OCI-M2 (cell line): ENCODE measurements around the gene MGAT2.
"Not testable (repeated sequence)": the region's sequence is repeated elsewhere in the genome, so short reads cannot be mapped to it uniquely, and the experiment has no call there.

Experiments
- DNase-seq: peaks from one replicate; lab custom pipeline; 2025; ENCODE audit not compliant: unreplicated experiment; lab: John Stamatoyannopoulos, UW

MGAT2 gene

GRCh38 chr14:49653508-49653907 lies 32.9 kb downstream of the MGAT2 start:
- no peak for DNase-seq

GRCh38 chr14:49654511-49654910 lies 33.9 kb downstream of the MGAT2 start:
- DNase-seq, result no peak

- not testable (repeated sequence) for DNase-seq
These were observed 36.9 kb downstream of the MGAT2 start for GRCh38 chr14:49657500-49657899.

- DNase-seq, result no peak
These were observed 39.2 kb downstream of the MGAT2 start for GRCh38 chr14:49659526-49660455.

- DNase-seq, result no peak
These were observed 49.9 kb downstream of the MGAT2 start for GRCh38 chr14:49670475-49670874.
